ENCODE data around the gene NIF3L1. TPM values are rescaled to one million over a fixed set of nuclear protein-coding genes. Genes with fewer than 3 reads are reported as not detected.

The NIF3L1 gene
- total and polyA plus RNA-seq, 2 donors from 2014 or later: 24.6 to 29.7 TPM

DNA sequence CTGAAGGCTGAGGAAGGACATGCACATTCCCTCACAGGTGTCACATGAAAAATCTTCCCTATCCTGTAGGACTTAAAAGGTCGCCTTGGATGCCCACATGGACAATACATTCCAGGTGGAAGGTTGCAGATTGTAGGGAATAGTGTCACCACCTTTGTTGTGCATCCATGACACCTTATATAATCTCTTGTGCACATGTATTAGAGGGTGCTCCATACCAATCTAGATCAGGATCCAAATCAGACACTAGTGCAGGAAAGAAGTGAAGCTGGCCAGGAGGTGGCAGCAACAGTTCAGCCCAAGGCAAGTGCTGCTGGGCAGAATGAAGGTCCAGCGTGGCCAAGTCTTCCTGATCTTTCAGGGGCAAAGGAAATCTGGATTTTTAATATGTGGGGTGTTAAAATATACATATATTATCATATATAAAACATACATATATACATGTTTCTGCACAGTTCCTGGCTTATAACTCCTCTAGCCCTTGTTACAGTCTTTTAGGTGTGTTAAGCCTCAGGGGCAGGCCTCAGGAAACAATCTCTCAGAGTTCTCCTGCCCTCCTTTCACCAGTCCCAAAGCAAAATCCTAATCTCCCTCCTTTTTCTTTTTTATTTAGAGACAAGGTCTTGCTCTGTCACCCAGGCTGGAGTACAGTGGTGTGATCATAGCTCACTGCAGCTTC lies 16.6 kb downstream of the NIF3L1 start:
- no peaks in the 10 kb centered on the region for H3K9me3 ChIP-seq (ENCODE audit: control insufficient read depth in 2 of 3, insufficient read depth in 1 of 3, low read length in 3 of 3)
- DNase-seq (peak; percentile 56 to 85 (median 78)), FAIRE-seq (no peak)
- intact Hi-C loops (cut with DNase I): loop anchor here (10.0 kb wide), 1 partner anchor 269 kb away; no protein-coding TSS in a partner anchor
- no peak overlapping the region for H3K9ac ChIP-seq (ENCODE audit: low read length in 3 of 3)
- peaks cover 1 to 23% (median 11%) of the 10 kb centered on the region in 3 donors for H3K36me3 ChIP-seq (ENCODE audit: control insufficient read depth in 2 of 3, insufficient read depth in 3 of 3, low read length in 3 of 3)
- H3K4me1 ChIP-seq (ENCODE audit: control insufficient read depth in 2 of 3, insufficient read depth in 2 of 3, low read depth in 1 of 3, low read length in 3 of 3): no peaks in the 10 kb centered on the region
- TF ChIP-seq CTCF (IDR thresholded peaks at IDR 0.05; ENCODE audit: borderline replicate concordance, extremely low read depth, insufficient read depth): peak; percentile 81
- no peaks in the 10 kb centered on the region for H3K27me3 ChIP-seq (ENCODE audit: control insufficient read depth, insufficient read depth, low read length)
- no peak overlapping the region for H3K4me3 ChIP-seq (ENCODE audit: low read length in 3 of 3)
- no peak overlapping the region for H3K27ac ChIP-seq (ENCODE audit: low read depth in 2 of 2, low read length in 2 of 2)

DNA sequence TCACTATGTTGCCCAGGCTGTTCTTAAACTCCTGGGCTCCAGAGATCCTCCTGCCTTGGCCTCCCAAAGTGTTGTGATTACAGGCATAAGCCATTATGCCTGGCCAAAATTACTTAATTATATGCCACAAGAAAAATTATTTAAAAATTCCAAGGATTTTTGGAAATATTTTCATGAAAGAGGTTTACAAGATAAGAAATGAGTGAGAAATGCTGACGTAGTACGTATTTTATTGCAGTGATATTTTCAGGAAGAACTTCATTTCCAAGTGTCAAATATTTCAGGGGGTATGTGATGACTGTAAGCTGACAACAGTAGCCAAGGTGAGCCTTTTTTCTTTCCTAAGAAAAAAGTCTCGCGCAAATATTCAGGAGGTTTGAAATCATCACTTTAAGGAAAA lies 20.8 kb downstream of the NIF3L1 start:
- no peaks in the 10 kb centered on the region for H3K9me3 ChIP-seq (ENCODE audit: control insufficient read depth in 2 of 3, insufficient read depth in 1 of 3, low read length in 3 of 3)
- H3K9ac ChIP-seq (ENCODE audit: low read length in 3 of 3): no peak overlapping the region
- no peaks in the 10 kb centered on the region for H3K4me1 ChIP-seq (ENCODE audit: control insufficient read depth in 2 of 3, insufficient read depth in 2 of 3, low read depth in 1 of 3, low read length in 3 of 3)
- H3K4me3 ChIP-seq (ENCODE audit: low read length in 3 of 3): no peak overlapping the region
- intact Hi-C loops (cut with DNase I): loop anchor here (10.0 kb wide), 1 partner anchor 265 kb away; no protein-coding TSS in a partner anchor
- no peak overlapping the region for H3K27ac ChIP-seq (ENCODE audit: low read depth in 2 of 2, low read length in 2 of 2)
- peaks cover 0 to 39% (median 16%) of the 10 kb centered on the region in 3 donors for H3K36me3 ChIP-seq (ENCODE audit: control insufficient read depth in 2 of 3, insufficient read depth in 3 of 3, low read length in 3 of 3)
- DNase-seq (no peak), FAIRE-seq (no peak)
- TF ChIP-seq CTCF (IDR thresholded peaks at IDR 0.05; ENCODE audit: borderline replicate concordance, extremely low read depth, insufficient read depth): no peak
- H3K27me3 ChIP-seq (ENCODE audit: control insufficient read depth, insufficient read depth, low read length): no peaks in the 10 kb centered on the region

DNA sequence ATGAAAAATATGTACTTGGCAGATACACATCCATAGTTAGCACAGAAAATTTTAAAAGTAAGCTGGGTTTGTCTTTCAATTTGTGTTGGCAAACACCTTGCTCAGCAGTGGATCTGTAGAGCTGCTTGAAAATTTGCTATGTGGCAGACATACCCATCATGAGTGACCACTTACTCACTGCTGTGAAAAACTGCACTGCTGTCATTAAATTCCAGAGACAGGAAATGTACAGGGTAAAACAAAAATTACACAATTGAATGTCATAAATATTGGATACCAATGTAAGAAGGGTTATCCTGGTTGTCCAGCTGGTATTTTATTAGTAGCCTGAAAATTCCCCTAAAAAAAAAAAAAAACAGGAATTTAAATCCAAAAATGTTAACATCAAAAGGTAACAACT lies 24.5 kb downstream of the NIF3L1 start:
- no peaks in the 10 kb centered on the region for H3K27me3 ChIP-seq (ENCODE audit: control insufficient read depth, insufficient read depth, low read length)
- no peak for TF ChIP-seq CTCF (IDR thresholded peaks at IDR 0.05; ENCODE audit: borderline replicate concordance, extremely low read depth, insufficient read depth)
- H3K4me3 ChIP-seq (ENCODE audit: low read length in 3 of 3): no peak overlapping the region
- peaks cover 2 to 48% (median 18%) of the 10 kb centered on the region in 3 donors for H3K36me3 ChIP-seq (ENCODE audit: control insufficient read depth in 2 of 3, insufficient read depth in 3 of 3, low read length in 3 of 3)
- intact Hi-C loops (cut with DNase I): no loop called here
- FAIRE-seq (no peak), DNase-seq (no peak)
- no peaks in the 10 kb centered on the region for H3K4me1 ChIP-seq (ENCODE audit: control insufficient read depth in 2 of 3, insufficient read depth in 2 of 3, low read depth in 1 of 3, low read length in 3 of 3)
- H3K9me3 ChIP-seq (ENCODE audit: control insufficient read depth in 2 of 3, insufficient read depth in 1 of 3, low read length in 3 of 3): no peaks in the 10 kb centered on the region
- no peak overlapping the region for H3K27ac ChIP-seq (ENCODE audit: low read depth in 2 of 2, low read length in 2 of 2)
- H3K9ac ChIP-seq (ENCODE audit: low read length in 3 of 3): no peak overlapping the region

All from kidney (tissue), 14 donors.